ENCODE data around the gene SNCG. TPM values are rescaled to one million over a fixed set of nuclear protein-coding genes. Genes with fewer than 3 reads are reported as not detected.
"Not testable (repeated sequence)": the region's sequence is repeated elsewhere in the genome, so short reads cannot be mapped to it uniquely, and the experiment has no call there.

The SNCG gene
- total RNA-seq, 2 experiments from 2014 or later = not detected

DNA sequence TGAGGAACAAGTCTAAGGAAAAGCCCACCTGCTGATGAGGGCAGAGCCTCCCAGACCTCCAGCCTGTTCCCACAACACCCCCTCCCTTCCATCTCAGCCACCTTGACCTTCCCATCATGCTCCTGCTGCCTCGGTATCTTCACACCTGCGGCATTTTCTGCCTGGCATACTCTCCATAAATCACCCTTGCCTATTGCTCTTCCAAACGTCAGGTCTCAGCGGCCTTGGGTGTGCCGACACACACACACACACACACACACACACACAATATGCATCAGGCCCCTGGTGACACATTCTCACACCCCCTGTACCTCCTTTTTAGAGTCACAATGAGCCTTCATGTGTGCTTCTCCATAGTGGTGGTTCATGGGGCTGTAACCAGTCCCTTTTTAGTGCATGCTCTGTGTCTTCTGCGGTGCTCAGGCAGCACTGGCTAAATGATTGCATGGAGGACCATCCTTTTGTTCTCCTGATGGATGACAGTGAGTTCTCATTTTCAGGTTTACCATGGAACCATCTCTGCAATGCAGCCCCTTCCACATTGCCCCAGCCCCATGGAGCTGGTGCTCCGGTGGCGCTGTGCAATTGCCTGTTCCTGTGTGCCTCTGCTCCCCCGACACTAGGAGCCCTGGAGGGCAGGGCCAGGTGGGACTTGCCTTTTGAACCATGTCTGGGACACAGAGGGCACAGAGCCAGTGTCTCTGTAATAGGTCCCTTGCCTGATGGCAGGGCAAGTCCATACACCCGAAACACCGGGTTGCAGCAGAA is 14.4 kb downstream of the SNCG start:
- peaks cover 15% of the 10 kb centered on the region for H3K4me1 Mint-ChIP-seq
- H3K36me3 Mint-ChIP-seq = no peaks in the 10 kb centered on the region
- no peaks in the 10 kb centered on the region for H3K9me3 Mint-ChIP-seq
- H3K27ac Mint-ChIP-seq = peak overlapping the region; percentile 2
- peak overlapping the region; percentile 37 for H3K4me3 Mint-ChIP-seq
- peaks cover 4% of the 10 kb centered on the region for H3K27me3 Mint-ChIP-seq
- no peak for DNase-seq

DNA sequence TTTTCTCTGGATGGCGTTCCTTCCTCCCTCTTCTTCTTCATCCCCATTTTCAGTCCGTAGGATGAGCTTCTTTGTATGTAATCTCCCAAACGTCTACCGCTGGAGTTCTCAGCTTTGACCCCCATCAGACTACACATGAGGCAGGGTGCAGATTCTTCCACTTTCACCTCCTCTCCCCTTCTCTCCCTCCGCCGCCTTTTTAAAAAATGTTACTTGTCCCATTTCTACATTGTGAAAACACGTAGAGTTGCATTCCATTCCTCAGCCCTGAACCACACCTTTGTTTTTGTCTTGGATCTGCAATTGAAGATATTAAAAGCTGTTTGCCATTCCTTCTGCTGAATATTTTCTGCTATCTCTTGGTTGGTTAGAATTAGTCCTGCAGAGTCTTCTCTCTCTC is 16.1 kb downstream of the SNCG start:
- H3K4me3 Mint-ChIP-seq = no peak overlapping the region
- H3K9me3 Mint-ChIP-seq = no peaks in the 10 kb centered on the region
- no peak for DNase-seq
- H3K27me3 Mint-ChIP-seq = peaks cover 4% of the 10 kb centered on the region
- H3K36me3 Mint-ChIP-seq = no peaks in the 10 kb centered on the region
- H3K4me1 Mint-ChIP-seq = peaks cover 12% of the 10 kb centered on the region
- no peak overlapping the region for H3K27ac Mint-ChIP-seq

DNA sequence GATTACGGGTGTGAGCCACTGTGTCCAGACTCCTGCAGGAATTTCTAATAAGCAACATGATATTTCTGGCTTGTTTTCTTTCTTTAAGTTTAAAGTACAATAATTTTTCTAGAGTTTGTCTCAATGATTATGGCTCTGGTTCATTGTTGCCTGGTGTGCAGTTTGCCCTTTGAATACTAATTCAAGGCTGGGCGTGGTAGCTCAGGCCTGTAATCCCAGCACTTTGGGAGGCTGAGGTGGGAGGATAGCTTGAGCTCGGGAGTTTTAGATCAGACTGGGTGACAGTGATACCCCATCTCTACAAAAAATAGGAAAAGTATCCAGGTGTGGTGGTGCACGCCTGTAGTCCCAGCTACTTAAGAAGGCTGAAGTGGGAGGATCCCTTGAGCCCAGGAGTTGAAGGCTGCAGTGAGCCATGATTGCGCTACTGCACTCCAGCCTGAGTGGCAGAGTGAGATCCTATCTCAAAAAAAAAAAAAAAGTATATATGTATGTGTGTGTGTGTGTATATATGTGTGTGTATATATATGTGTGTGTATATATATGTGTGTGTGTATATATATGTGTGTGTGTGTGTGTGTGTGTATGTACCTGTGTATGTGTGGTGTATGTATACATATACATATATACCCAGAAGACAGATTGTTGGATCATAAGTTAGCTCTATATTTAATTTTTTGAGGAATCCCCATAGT is 18.1 kb downstream of the SNCG start:
- H3K4me1 Mint-ChIP-seq = peaks cover 5% of the 10 kb centered on the region
- no peaks in the 10 kb centered on the region for H3K36me3 Mint-ChIP-seq
- H3K27me3 Mint-ChIP-seq = no peaks in the 10 kb centered on the region
- no peak for DNase-seq
- H3K4me3 Mint-ChIP-seq = no peak overlapping the region
- H3K27ac Mint-ChIP-seq = no peak overlapping the region
- H3K9me3 Mint-ChIP-seq = no peaks in the 10 kb centered on the region

DNA sequence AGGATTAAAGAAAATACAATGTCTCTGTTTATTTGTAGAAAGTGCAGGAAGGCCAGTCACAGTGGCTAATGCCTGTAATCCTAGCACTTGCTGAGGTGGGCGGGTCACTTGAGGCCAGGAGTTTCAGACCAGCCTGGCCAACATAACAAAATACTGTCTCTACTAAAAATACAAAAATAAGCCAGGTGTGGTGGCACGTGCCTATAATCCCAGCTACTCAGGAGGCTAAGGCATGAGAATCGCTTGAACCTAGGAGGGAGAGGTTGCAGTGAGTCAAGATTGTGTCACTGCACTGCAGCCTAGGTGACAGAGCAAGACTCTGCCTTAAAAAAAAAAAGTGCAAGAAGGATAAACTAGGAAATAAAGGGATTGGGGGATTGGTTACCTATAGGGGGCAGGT is 20.1 kb downstream of the SNCG start:
- H3K27ac Mint-ChIP-seq, H3K4me3 Mint-ChIP-seq, H3K4me1 Mint-ChIP-seq: not testable (repeated sequence)

DNA sequence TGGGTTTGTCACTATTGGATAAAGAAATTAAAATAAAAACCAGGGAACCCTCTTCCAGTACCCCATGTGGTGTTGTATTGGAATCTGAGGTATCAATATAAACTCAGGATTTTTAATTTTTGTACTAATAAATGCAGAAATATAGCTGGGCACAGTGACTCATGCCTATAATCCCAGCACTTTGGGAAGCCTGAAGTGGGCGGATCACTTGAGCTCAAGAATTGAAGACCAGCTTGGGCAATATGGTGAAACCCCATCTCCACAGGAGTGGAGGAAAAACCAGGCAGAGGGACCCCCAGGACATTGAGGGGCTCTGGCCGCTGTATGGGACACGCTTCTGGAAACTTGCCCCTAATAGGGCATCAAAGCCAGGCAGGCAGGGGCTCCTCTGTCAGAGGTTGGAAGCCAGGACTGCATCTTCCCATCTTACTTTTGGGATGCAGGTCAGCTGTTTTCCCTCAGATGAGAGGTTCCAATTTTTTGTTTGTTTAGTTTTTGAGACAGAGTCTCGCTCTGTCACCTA is 21.0 kb downstream of the SNCG start:
- Mint-ChIP-seq H3K27me3 (no peaks in the 10 kb centered on the region), H3K9me3 (no peaks in the 10 kb centered on the region), H3K4me3 (no peak overlapping the region), H3K27ac (no peak overlapping the region), H3K36me3 (no peaks in the 10 kb centered on the region), H3K4me1 (no peaks in the 10 kb centered on the region)
- DNase-seq = no peak

More for the DNA sequence above, 20.1 kb downstream of the SNCG start:
- H3K9me3 Mint-ChIP-seq, H3K36me3 Mint-ChIP-seq, DNase-seq, H3K27me3 Mint-ChIP-seq: not testable (repeated sequence)

DNA sequence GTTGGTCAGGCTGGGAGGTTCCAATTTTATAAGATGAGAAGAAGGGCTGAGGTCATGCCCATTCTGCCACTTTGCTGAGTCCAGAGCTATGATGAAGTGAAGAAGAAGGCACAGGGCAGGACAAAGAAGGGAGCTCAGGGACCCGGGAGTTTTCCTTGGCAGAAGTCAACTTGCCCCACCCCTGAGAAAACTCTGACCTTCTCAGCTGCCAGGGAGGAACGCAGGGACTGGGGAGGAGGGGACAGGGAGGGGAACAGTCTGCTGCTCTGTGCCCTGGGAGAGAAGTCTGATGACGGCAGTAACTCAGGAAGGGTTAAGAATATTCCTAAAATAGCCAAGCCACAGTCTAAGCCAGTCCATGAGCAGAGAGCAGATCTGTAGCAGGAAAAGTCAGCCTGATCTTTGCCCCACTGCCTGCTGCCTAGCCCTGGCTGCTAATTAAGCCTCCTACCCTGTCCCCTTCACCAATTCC is 21.6 kb downstream of the SNCG start:
- Mint-ChIP-seq H3K27ac (no peak overlapping the region), H3K36me3 (no peaks in the 10 kb centered on the region), H3K9me3 (no peaks in the 10 kb centered on the region), H3K4me1 (no peaks in the 10 kb centered on the region), H3K27me3 (no peaks in the 10 kb centered on the region), H3K4me3 (no peak overlapping the region)
- DNase-seq = no peak

DNA sequence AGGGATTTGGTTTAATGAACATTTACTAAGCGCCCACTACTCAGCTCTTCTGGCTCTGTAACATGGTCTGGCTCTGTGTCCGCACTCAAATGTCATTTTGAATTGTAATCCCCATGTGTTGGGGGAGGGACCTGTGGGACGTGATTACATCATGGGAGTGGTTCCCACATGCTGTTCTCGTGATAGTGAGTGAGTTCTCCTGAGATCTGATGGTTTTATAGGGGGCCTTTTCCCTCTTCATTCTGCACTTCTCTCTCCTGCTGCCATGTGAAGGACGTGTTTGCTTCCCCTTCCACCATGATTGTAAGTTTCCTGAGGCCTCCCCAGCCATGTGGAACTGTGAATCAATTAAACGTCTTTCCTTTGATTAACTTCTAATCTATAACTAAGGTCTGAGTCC is 22.6 kb downstream of the SNCG start:
- not testable (repeated sequence) for H3K4me3 Mint-ChIP-seq, H3K27ac Mint-ChIP-seq, H3K9me3 Mint-ChIP-seq, H3K36me3 Mint-ChIP-seq, DNase-seq, H3K4me1 Mint-ChIP-seq, H3K27me3 Mint-ChIP-seq

DNA sequence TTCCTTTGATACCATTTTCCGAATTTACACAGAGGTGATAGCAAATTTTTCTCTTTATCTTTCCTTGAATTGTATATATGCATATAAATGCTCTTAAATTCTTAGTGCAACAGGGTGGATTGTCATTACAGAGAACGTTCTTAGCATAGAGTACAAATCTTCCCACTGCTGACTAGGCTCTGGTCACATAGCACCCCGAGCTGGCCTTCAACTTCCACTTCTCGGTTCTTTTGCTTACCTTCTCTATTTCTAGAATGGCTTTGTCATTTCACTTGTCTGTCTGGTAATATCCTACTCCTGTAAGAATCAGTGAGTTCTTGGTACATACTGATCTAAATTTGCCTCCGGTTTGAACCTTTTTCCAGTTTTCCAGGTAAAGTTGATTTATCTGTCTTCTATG is 23.3 kb downstream of the SNCG start:
- Mint-ChIP-seq H3K4me1 (no peaks in the 10 kb centered on the region), H3K4me3 (no peak overlapping the region), H3K36me3 (no peaks in the 10 kb centered on the region), H3K9me3 (no peaks in the 10 kb centered on the region), H3K27ac (no peak overlapping the region), H3K27me3 (no peaks in the 10 kb centered on the region)
- no peak for DNase-seq

DNA sequence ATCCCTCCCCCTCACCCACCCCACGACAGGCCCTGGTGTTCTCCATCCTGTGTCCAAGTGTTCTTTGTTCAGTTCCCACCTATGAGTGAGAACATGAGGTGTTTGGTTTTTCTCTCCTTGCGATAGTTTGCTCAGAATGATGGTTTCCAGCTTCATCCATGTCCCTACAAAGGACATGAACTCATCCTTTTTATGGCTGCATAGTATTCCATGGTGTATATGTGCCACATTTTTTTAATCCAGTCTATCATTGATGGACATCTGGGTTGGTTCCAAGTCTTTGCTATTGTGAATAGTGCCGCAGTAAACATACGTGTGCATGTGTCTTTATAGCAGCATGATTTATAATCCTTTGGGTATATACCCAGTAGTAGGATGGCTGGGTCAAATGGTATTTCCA is 26.1 kb downstream of the SNCG start:
- DNase-seq, H3K27ac Mint-ChIP-seq, H3K4me3 Mint-ChIP-seq, H3K27me3 Mint-ChIP-seq, H3K36me3 Mint-ChIP-seq, H3K9me3 Mint-ChIP-seq, H3K4me1 Mint-ChIP-seq: not testable (repeated sequence)

DNA sequence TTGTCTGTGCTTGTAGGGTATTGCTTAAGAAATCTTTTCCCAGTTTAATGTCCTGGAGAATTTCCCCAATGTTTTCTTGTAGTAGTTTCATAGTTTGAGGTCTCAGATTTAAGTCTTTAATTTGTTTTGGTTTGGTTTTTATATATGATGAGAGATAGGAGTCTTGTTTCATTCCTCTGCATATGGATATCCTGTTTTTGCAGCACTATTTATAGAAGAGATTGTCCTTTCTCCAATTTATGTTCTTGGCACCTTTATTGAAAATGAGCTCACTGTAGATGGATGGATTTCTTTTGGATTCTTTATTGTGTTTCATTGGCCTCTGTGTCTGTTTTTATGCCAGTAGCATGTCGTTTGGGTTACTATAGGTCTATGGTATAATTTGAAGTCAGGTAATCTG is 30.1 kb downstream of the SNCG start:
- DNase-seq = no peak
- Mint-ChIP-seq H3K4me1 (no peaks in the 10 kb centered on the region), H3K36me3 (no peaks in the 10 kb centered on the region), H3K27ac (no peak overlapping the region), H3K4me3 (no peak overlapping the region), H3K9me3 (no peaks in the 10 kb centered on the region), H3K27me3 (peaks cover 7% of the 10 kb centered on the region)

DNA sequence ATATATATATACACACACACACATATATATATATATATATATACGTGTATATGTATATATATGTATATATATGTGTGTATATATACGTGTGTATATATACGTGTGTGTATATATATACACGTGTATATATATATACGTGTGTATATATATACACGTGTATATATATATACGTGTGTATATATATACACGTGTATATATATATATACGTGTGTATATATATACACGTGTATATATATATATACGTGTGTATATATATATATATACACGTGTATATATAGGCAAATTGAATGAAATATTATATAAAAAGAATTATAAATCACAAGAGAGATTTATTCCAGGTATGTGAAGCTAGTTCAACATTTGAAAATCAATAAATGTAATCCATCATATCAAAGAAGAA is 33.0 kb downstream of the SNCG start:
- not testable (repeated sequence) for H3K9me3 Mint-ChIP-seq, H3K4me1 Mint-ChIP-seq, H3K27ac Mint-ChIP-seq, H3K27me3 Mint-ChIP-seq, DNase-seq, H3K4me3 Mint-ChIP-seq, H3K36me3 Mint-ChIP-seq

DNA sequence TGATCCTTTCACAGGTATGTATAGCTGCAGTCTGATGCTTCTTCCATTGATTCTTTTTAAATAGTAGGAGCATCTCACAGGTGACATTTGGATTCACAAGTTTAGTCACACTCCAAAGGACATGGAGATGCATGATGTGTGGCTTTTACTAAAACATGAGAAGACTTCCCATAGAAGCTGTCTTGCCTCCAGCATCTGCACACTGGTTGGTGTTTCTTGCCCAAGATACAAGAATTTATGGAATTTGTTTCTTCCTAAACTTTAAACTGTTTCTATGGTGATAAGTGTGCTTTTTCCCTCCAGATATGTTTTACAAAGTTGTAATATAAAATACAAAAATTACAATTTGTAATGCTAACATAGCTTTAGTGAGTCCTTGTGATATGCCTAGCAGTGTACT is 34.1 kb downstream of the SNCG start:
- no peak overlapping the region for H3K27ac Mint-ChIP-seq
- H3K4me1 Mint-ChIP-seq = no peaks in the 10 kb centered on the region
- peaks cover 7% of the 10 kb centered on the region for H3K27me3 Mint-ChIP-seq
- H3K36me3 Mint-ChIP-seq = no peaks in the 10 kb centered on the region
- H3K4me3 Mint-ChIP-seq = no peak overlapping the region
- H3K9me3 Mint-ChIP-seq = no peaks in the 10 kb centered on the region
- DNase-seq = no peak

DNA sequence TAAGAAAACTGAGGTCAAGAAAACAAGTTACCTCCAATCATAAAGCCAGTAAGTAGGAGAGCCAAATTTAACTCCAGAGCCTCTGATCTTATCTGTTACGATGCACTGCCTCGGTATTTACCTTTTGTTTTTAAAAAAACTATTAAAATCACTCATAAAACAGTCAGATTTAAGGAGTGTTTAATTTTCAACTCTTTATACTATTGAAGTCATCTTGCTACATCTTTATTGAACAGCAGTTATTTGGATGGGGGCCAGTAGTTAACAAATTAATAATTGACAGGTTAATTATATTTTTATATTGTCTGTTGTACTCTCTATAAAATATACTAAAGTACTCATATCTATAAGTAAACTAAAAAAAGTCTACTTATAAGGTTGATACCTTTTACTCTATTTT is 34.5 kb downstream of the SNCG start:
- no peaks in the 10 kb centered on the region for H3K36me3 Mint-ChIP-seq
- peaks cover 7% of the 10 kb centered on the region for H3K27me3 Mint-ChIP-seq
- H3K9me3 Mint-ChIP-seq = no peaks in the 10 kb centered on the region
- no peaks in the 10 kb centered on the region for H3K4me1 Mint-ChIP-seq
- DNase-seq = no peak
- H3K4me3 Mint-ChIP-seq = no peak overlapping the region
- no peak overlapping the region for H3K27ac Mint-ChIP-seq

DNA sequence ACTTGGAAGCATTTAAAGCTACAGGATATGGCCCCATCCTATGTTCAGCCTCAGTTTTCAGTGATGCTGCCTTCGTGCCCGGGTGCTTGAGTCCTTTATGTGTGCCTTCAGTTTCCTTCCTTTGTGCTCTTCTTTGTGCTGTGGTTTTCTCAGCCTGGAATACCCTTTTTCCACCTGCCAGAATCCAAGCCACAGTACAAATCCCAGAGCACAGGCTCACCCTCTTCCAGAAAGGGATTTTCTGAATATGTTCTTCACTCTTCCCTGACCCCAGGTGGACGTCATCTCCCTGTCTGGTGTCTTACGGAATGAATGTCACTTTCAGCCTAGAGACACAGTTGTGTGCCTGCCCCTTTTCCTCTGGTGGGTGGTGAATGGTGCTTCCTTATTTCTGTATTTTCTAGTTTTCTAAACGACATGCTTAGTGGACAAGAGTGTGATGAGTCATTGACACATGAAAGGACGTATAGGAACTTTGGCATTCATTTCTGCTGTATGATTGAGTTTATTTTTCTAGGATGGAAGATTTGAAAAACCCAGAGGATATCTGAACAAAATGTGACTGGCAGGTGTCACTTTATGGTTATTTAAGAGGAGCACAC is 41.5 kb downstream of the SNCG start:
- H3K27ac Mint-ChIP-seq = not testable (repeated sequence)

DNA sequence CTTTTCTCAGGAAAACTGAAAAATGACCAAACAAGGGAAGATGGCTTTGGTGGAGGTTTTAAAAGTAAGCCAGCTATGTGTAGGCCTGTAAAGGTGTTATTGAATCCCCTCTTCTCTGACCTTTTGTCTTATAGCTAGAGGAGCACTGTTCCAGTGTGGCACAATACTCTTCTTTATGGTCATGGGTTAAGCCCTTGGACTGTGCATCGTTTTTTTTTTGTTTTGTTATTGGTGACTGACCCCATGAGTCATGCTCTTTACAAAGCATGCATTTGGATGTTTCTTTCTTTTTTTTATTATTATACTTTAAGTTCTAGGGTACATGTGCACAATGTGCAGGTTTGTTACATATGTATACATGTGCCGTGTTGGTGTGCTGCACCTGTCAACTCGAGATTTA is 42.1 kb downstream of the SNCG start:
- Mint-ChIP-seq H3K27me3 (no peaks in the 10 kb centered on the region), H3K4me3 (no peak overlapping the region), H3K27ac (no peak overlapping the region), H3K4me1 (no peaks in the 10 kb centered on the region), H3K9me3 (no peaks in the 10 kb centered on the region), H3K36me3 (no peaks in the 10 kb centered on the region)
- DNase-seq = no peak

More for the DNA sequence above, 41.5 kb downstream of the SNCG start:
- not testable (repeated sequence) for DNase-seq, H3K4me3 Mint-ChIP-seq, H3K27me3 Mint-ChIP-seq, H3K36me3 Mint-ChIP-seq, H3K9me3 Mint-ChIP-seq, H3K4me1 Mint-ChIP-seq

Measured in activated naive CD8-positive, alpha-beta T cell treated with anti-CD3 and anti-CD28 coated beads for 36 hours (primary cell).